HG03520 (cell line): ENCODE results near the gene OST4.
A peak's percentile ranks its signal among the peaks of the same experiment; 100 is the strongest.

Source experiments
- ATAC-seq: cut with Tn5 transposase; IDR thresholded peaks from one replicate; pipeline ENCODE4 v1.9.1; 2021; ENCODE audit warnings: mild to moderate bottlenecking, moderate library complexity; ENCODE audit not compliant: unreplicated experiment

Gene OST4

GRCh38 chr2:27093430-27094352 lies 22.2 kb upstream of the OST4 start:
- no peak for ATAC-seq

- no peak for ATAC-seq
Measured at GRCh38 chr2:27092696-27093429, 21.4 kb upstream of the OST4 start.

- ATAC-seq = no peak
Measured at GRCh38 chr2:27091746-27092695, 20.6 kb upstream of the OST4 start.

GRCh38 chr2:27089111-27089954 lies 17.9 kb upstream of the OST4 start:
- ATAC-seq = no peak

- ATAC-seq = no peak
Measured at GRCh38 chr2:27088634-27089033, 17.2 kb upstream of the OST4 start.

- ATAC-seq = no peak
Measured at GRCh38 chr2:27087823-27088410, 16.5 kb upstream of the OST4 start.

- ATAC-seq = no peak
Measured at GRCh38 chr2:27086724-27087593, 15.5 kb upstream of the OST4 start, which contains the start of gene KHK. KHK (plus strand) TSS chr2:27086772; CDS start chr2:27087260, 488 bp downstream.

GRCh38 chr2:27086090-27086723 lies 14.8 kb upstream of the OST4 start:
- ATAC-seq = peak; percentile 63

- peak; percentile 7 for ATAC-seq
Measured at GRCh38 chr2:27085673-27086089, 14.2 kb upstream of the OST4 start.

- no peak for ATAC-seq
Measured at GRCh38 chr2:27085062-27085672, 13.7 kb upstream of the OST4 start.

- no peak for ATAC-seq
Measured at GRCh38 chr2:27084297-27085061, 13.0 kb upstream of the OST4 start.

- no peak for ATAC-seq
Measured at GRCh38 chr2:27083410-27084296, 12.2 kb upstream of the OST4 start.

GRCh38 chr2:27082773-27083409 lies 11.4 kb upstream of the OST4 start:
- ATAC-seq = no peak

- no peak for ATAC-seq
Measured at GRCh38 chr2:27081984-27082772, 10.7 kb upstream of the OST4 start.

- no peak for ATAC-seq
Measured at GRCh38 chr2:27080603-27080936, 9.1 kb upstream of the OST4 start.
